ENCODE data around the gene MSS51. TPM values are rescaled to one million over a fixed set of nuclear protein-coding genes. Genes with fewer than 3 reads are reported as not detected.
"Not testable (repeated sequence)": the region's sequence is repeated elsewhere in the genome, so short reads cannot be mapped to it uniquely, and the experiment has no call there.

MSS51 gene
- total and polyA plus RNA-seq, 9 donors, result 1.1 to 3.5 (median 2.1) TPM

- 93 to 95% (median 93%) methylated on average over 3 of the region's 3 CpGs for WGBS, 3 donors
- Histone ChIP-seq H3K27ac (no peak overlapping the region), H3K36me3 (no peaks in the 10 kb centered on the region), H3K4me3 (no peak overlapping the region), H3K4me1 (ENCODE audit: insufficient read depth) (peaks cover 10% of the 10 kb centered on the region), H3K9me3 (no peaks in the 10 kb centered on the region), H3K27me3 (no peaks in the 10 kb centered on the region)
- TF ChIP-seq POLR2A (IDR thresholded peaks at IDR 0.05), result no peak
- DNase-seq, result no peak
- intact Hi-C loops (cut with DNase I), result no loop called here
Observed at GRCh38 chr10:73405556-73405955, 27.8 kb downstream of the MSS51 start.

GRCh38 chr10:73404690-73405089 is 28.7 kb downstream of the MSS51 start:
- Histone ChIP-seq H3K27ac (no peak overlapping the region), H3K27me3 (no peaks in the 10 kb centered on the region), H3K9me3 (no peaks in the 10 kb centered on the region), H3K4me3 (no peak overlapping the region), H3K4me1 (ENCODE audit: insufficient read depth) (peaks cover 7% of the 10 kb centered on the region), H3K36me3 (no peaks in the 10 kb centered on the region)
- DNase-seq, result no peak
- WGBS, 3 donors, result 96 to 97% (median 96%) methylated on average over 9 of the region's 9 CpGs
- TF ChIP-seq POLR2A (IDR thresholded peaks at IDR 0.05), result no peak
- TF ChIP-seq EP300 (IDR thresholded peaks at IDR 0.05), result no peak
- no peak for TF ChIP-seq CTCF (IDR thresholded peaks at IDR 0.05)
- intact Hi-C loops (cut with DNase I), result no loop called here

- no peak overlapping the region for H3K27ac ChIP-seq
- H3K9me3 ChIP-seq, result no peaks in the 10 kb centered on the region
- H3K4me3 ChIP-seq, result no peak overlapping the region
- H3K36me3 ChIP-seq, result no peaks in the 10 kb centered on the region
- TF ChIP-seq POLR2A (IDR thresholded peaks at IDR 0.05), result no peak
- no peak for TF ChIP-seq EP300 (IDR thresholded peaks at IDR 0.05)
- TF ChIP-seq CTCF (IDR thresholded peaks at IDR 0.05), result no peak
- no peak for DNase-seq
- intact Hi-C loops (cut with DNase I), result no loop called here
- no peaks in the 10 kb centered on the region for H3K27me3 ChIP-seq
- peaks cover 5% of the 10 kb centered on the region for H3K4me1 ChIP-seq (ENCODE audit: insufficient read depth)
- WGBS, 3 donors, result 97% methylated on average over 6 of the region's 6 CpGs
Observed at GRCh38 chr10:73401636-73402035, 31.7 kb downstream of the MSS51 start.

- no peak for DNase-seq
- H3K36me3 ChIP-seq, result no peaks in the 10 kb centered on the region
- TF ChIP-seq CTCF (IDR thresholded peaks at IDR 0.05), result no peak
- no peak for TF ChIP-seq EP300 (IDR thresholded peaks at IDR 0.05)
- TF ChIP-seq POLR2A (IDR thresholded peaks at IDR 0.05), result no peak
- no peaks in the 10 kb centered on the region for H3K9me3 ChIP-seq
- H3K4me1 ChIP-seq (ENCODE audit: insufficient read depth), result peaks cover 5% of the 10 kb centered on the region
- no peak overlapping the region for H3K27ac ChIP-seq
- intact Hi-C loops (cut with DNase I), result no loop called here
- 75 to 84% (median 81%) methylated on average over 4 of the region's 4 CpGs for WGBS, 3 donors
- H3K27me3 ChIP-seq, result no peaks in the 10 kb centered on the region
- H3K4me3 ChIP-seq, result no peak overlapping the region
Observed at GRCh38 chr10:73399063-73399462, 34.3 kb downstream of the MSS51 start.

GRCh38 chr10:73398024-73398423 is 35.3 kb downstream of the MSS51 start:
- TF ChIP-seq EP300 (IDR thresholded peaks at IDR 0.05), result no peak
- TF ChIP-seq CTCF (IDR thresholded peaks at IDR 0.05), result no peak
- no peak for TF ChIP-seq POLR2A (IDR thresholded peaks at IDR 0.05)
- DNase-seq, result no peak
- intact Hi-C loops (cut with DNase I), result no loop called here
- Histone ChIP-seq H3K4me1 (ENCODE audit: insufficient read depth) (peaks cover 2% of the 10 kb centered on the region), H3K36me3 (no peaks in the 10 kb centered on the region), H3K27ac (no peak overlapping the region), H3K9me3 (no peaks in the 10 kb centered on the region), H3K4me3 (no peak overlapping the region), H3K27me3 (no peaks in the 10 kb centered on the region)
- WGBS, 3 donors, result 94 to 95% (median 95%) methylated on average over 6 of the region's 6 CpGs

- H3K4me1 ChIP-seq (ENCODE audit: insufficient read depth); H3K27ac ChIP-seq; H3K4me3 ChIP-seq; H3K27me3 ChIP-seq; intact Hi-C loops (cut with DNase I); DNase-seq; H3K9me3 ChIP-seq; H3K36me3 ChIP-seq: not testable (repeated sequence)
- WGBS, 3 donors, result 97 to 100% (median 100%) methylated on average over 3 to 4 of the region's 4 CpGs
Observed at GRCh38 chr10:73394325-73394724, 39.0 kb downstream of the MSS51 start.

Measured in ovary (tissue), 9 donors.